Bronchial epithelial cell (primary cell): Measurements from ENCODE around the gene FBXL2. TPM values are rescaled to one million over a fixed set of nuclear protein-coding genes. Genes with fewer than 3 reads are reported as not detected.

Experiments
- DNase-seq: peaks from one replicate; pipeline ENCODE4 v3.0.0-alpha.2; 2010; ENCODE audit warnings: low read depth
- FAIRE-seq: peaks from 2 replicates; lab custom pipeline; 2011; peaks lifted over from hg19 to GRCh38; lab: Jason Lieb, UNC
- H3K27me3 ChIP-seq: 2 replicates; pipeline ENCODE4 v1.5.1; 2011; ENCODE audit warnings: low read length; ENCODE audit not compliant: control insufficient read depth, insufficient read depth
- H3K36me3 ChIP-seq: 2 replicates; pipeline ENCODE4 v1.5.1; 2011; ENCODE audit warnings: low read length; ENCODE audit not compliant: control insufficient read depth, insufficient read depth
- H3K4me3 ChIP-seq: 2 replicates; pipeline ENCODE4 v1.5.1; 2011; ENCODE audit warnings: mild to moderate bottlenecking, low read depth, low read length, control low read depth
- CTCF ChIP-seq: IDR thresholded peaks from 2 replicates; pipeline ENCODE4 v1.5.1; 2011; ENCODE audit warnings: mild to moderate bottlenecking, moderate library complexity, low read length, control low read depth, inconsistent platforms; ENCODE audit not compliant: insufficient read depth, severe bottlenecking
- total RNA-seq: library from RNA; depleted of rRNA; stranded (reverse); fragments of >200 nt; gene quantifications from 2 replicates; pipeline ENCODE4 v1.2.1, GENCODE V29; 2014

FBXL2 gene
- total RNA-seq, 1 donor from 2014 or later, result 13.4 TPM

DNA sequence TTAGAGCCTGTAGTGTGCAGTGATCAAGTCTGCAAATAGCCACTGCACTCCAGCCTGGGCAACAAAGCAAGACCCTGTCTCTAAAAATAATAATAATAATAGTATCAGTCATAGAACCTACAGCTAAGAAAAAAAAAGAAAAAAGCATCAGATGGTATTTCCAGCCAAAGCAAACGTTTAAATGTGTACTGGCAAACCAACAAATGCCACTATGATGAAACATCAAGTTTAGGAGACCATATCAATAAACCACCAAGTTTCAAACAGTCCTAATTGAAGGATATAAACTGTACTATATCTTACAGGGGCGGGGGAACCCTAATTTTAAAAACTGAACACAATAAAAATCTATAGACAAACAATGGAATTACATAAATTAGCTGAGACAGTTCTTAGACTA lies 156.6 kb downstream of the FBXL2 start:
- no peak for TF ChIP-seq CTCF
- no peaks in the 10 kb centered on the region for H3K36me3 ChIP-seq
- no peak for FAIRE-seq

More for the DNA sequence above, 156.6 kb downstream of the FBXL2 start:
- DNase-seq, result no peak
- no peak overlapping the region for H3K4me3 ChIP-seq
- no peaks in the 10 kb centered on the region for H3K27me3 ChIP-seq

Other genes with a start within 250 kb of the FBXL2 start
- 36.2 and 47.4 TPM in 2 replicates for gene GLB1, start 180.3 kb upstream of the FBXL2 start, total RNA-seq
- 5.5 and 7.7 TPM in 2 replicates for gene TMPPE, start 180.3 kb upstream of the FBXL2 start, total RNA-seq
- gene CRTAP, start 163.4 kb upstream of the FBXL2 start, total RNA-seq, result 114 and 155 TPM in 2 replicates
- not detected in 2 replicates for gene SUSD5, start 58.6 kb upstream of the FBXL2 start, total RNA-seq
- gene UBP1, start 163.0 kb downstream of the FBXL2 start, total RNA-seq, result 32.9 and 34.8 TPM in 2 replicates